OCI-LY3 (cell line): ENCODE data around the gene MED13L.

Experiments
- CTCF ChIP-seq: fragments of 200-600, 300-600 bp; sonication (generic); IDR thresholded peaks from 2 replicates; pipeline ENCODE4 v1.5.1; 2014; ENCODE audit warnings: antibody characterized with exemption, low read length, low read depth
- EZH2phosphoT487 ChIP-seq: fragments of 200-600 bp; shearing (Covaris generic); IDR thresholded peaks from 2 replicates; pipeline ENCODE4 v1.6.1; 2018; ENCODE audit warnings: antibody characterized with exemption, mixed run types, low read depth

- TF ChIP-seq CTCF (no peak), EZH2phosphoT487 (no peak)
Observed at GRCh38 chr12:116189692-116190091, 87.8 kb downstream of the MED13L start.
